Measurements from ENCODE around the gene KLHDC8A.
"Not testable (repeated sequence)": the region's sequence is repeated elsewhere in the genome, so short reads cannot be mapped to it uniquely, and the experiment has no call there.

The KLHDC8A gene

DNA sequence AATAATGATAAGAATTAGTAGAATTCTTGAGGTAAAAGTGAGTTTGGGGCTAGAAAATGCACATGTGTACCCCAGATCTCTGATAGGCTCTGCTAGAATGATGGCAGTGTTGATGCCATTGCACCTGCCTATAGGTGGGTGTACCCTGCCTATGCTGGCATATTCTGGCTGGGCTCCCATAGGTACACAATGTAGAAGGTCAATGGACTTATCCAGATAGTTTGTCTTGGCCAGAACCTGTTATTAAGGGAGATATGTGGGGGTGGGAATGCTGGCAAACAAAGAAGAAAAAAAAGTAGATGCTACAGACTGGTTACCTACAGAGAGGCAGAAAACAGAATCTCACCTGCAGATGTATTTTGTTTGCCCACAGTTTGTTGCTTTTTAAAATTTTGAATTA is 14.1 kb upstream of the KLHDC8A start:
- DNase-seq = peak; percentile 42

- no peak for DNase-seq
Observed at GRCh38 chr1:205369701-205370123, 13.0 kb upstream of the KLHDC8A start.

DNA sequence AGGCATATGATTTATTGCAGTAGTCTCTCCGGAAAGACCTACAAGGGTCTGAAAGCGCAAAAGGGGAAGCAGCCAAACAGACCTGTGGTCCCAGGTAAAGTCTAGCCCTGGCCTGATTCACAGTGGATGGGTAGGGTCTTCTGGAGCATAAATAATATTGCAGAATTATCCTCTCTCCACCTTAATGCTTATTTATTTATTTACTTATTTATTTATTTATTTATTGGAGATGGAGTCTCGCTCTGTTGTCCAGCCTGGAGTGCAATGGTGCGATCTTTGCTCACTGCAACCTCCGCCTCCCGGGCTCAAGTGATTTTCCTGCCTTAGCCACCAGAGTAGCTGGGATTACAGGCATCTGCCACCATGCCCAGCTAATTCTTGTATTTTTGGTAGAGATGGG is 11.8 kb upstream of the KLHDC8A start:
- no peak for DNase-seq

DNA sequence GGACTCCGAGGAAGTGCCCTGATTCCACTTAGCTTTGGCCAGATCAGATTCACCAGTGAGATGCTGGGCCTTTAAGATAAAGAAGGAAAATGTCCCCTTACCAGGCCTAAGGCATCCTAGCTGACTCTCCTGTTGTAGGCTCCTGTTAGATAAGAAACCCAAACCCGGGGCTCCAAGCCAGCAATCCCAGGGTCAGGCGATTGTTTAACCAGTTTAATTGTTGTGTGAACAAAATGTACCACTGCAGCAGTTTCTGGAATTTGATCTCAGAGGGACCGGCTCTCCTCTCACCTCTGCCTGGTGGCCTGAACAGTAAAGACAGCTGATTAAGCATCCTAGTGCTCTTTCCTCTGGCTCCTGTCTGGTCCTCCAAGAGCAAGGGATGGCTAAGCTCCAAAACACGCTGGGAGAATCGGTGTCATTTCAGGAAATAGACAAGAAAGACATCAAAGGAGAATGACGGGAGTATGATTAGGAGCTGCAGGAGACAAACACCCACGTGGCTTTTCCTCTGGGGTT is 9.3 kb upstream of the KLHDC8A start:
- peak; percentile 47 for DNase-seq

GRCh38 chr1:205365086-205365485 is 8.4 kb upstream of the KLHDC8A start:
- DNase-seq = not testable (repeated sequence)

GRCh38 chr1:205360891-205361290 is 4.2 kb upstream of the KLHDC8A start:
- DNase-seq = no peak

- DNase-seq = no peak
Observed at GRCh38 chr1:205359771-205360565, 3.2 kb upstream of the KLHDC8A start.

GRCh38 chr1:205358579-205358978 is 1.9 kb upstream of the KLHDC8A start:
- DNase-seq = no peak

DNA sequence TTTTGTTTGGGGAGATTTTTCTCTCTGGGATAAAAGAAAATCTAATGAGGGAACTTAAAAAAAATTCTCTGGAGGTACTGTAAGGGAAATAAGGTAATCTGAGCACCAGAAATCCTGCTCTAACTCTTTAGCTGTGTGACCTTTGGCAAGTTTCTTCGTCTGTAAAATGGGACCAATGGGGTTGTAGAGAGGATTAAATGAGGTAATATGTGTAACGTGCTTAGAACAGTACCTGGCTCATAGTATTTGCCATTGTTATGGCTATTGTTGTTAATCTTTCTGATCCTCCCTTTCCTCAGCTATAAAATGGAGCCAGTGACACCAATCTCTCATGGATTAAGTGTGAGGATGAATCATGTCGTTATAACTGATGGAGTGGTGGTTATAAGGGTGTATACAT is 845 bp upstream of the KLHDC8A start:
- DNase-seq = no peak

DNA sequence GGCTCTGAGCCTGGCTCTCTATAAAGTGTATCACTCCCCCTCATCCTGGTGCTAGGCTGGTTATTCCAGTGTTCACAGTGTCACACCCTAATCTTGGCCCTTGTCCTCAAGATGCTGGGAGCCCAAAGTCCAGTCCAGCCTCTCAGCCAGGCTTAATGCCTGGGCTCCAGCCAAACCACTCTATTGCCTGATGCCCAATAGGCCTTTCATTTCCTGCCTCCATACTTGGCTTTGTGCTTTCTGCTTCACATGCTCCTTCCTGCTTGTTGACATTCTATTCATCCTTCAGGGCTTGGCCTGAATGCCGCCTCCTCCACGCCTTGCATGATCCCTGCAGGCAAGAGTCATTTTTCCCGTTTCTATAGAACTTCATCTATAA is 1.7 kb downstream of the KLHDC8A start:
- DNase-seq = no peak

DNA sequence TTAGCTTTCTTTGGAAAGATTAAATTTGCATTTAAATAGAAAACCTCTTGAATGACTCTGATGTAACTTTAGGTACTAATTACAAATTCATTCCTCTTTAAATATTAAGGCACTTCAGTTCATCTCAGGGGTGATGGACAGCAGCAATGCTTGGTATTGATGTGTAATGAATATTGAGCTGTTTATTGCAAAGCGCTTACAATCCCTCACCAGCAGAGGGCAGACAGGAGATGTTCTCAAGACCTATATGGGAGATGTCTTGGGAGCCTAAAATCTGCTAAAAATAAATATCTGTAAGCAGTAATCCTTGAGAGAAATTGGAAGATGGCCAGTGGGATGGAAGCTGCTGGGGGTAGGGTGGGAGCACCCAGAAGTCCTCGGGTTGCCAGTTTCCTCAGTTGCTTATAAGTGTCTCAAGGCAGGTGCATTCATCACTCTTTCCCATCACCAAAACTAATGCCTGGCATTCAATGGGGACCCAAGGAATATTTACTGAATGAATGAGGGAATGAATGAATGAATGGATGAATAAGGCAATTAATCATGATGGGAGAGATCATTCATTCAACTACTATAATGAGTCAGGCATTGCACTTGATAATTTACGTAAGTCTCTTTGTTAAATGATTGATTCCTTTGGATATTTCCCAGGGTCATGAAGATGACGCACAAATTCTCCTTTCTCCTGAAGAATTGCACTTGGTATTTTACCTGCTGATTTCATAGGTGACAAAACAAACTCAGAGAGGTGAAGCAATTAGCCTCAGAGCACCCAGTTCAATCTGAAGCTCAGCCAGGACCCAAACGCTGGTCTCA is 2.3 kb downstream of the KLHDC8A start:
- peak; percentile 65 for DNase-seq

DNA sequence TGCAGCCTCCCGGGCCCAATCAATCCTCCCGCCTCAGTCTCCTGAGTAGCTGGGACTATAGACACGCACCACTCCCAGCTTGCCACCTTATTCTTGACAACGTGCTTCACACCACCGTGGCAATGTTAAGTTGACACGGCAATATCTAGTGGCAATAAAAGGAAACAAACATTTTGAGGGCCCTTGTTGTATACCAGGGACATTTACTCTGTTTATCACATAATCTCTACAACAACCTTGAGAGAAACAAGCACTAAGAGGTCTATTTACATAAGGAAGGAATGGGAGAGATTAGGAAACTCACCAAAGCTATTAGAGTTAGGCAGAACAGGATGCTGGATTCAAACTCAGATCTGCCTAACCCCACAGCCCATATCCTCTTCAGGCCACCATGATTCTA is 3.1 kb downstream of the KLHDC8A start:
- no peak for DNase-seq

DNA sequence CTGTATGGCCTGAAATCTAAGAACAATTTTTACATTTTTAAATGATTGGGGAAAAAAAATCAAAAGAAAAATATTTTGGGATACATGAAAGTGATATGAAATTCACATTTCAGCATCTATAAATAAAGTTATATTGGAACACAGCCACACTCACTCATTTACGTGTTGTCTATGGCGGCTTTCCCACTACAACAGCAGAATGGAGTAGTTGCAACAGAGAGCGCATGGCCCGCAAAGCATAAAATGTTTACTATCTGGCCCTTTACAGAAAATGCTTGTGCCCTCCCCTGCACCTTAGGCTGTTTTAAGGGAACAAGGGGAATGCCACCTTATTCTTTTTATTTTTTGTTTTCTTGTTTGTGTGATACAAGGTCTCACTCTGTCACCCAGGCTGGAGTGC is 3.5 kb downstream of the KLHDC8A start:
- DNase-seq = no peak

- peak; percentile 64 for DNase-seq
Observed at GRCh38 chr1:205351984-205352713, 4.6 kb downstream of the KLHDC8A start.

- DNase-seq = no peak
Observed at GRCh38 chr1:205350691-205351141, 6.0 kb downstream of the KLHDC8A start.

- DNase-seq = no peak
Observed at GRCh38 chr1:205350124-205350523, 6.6 kb downstream of the KLHDC8A start.

DNA sequence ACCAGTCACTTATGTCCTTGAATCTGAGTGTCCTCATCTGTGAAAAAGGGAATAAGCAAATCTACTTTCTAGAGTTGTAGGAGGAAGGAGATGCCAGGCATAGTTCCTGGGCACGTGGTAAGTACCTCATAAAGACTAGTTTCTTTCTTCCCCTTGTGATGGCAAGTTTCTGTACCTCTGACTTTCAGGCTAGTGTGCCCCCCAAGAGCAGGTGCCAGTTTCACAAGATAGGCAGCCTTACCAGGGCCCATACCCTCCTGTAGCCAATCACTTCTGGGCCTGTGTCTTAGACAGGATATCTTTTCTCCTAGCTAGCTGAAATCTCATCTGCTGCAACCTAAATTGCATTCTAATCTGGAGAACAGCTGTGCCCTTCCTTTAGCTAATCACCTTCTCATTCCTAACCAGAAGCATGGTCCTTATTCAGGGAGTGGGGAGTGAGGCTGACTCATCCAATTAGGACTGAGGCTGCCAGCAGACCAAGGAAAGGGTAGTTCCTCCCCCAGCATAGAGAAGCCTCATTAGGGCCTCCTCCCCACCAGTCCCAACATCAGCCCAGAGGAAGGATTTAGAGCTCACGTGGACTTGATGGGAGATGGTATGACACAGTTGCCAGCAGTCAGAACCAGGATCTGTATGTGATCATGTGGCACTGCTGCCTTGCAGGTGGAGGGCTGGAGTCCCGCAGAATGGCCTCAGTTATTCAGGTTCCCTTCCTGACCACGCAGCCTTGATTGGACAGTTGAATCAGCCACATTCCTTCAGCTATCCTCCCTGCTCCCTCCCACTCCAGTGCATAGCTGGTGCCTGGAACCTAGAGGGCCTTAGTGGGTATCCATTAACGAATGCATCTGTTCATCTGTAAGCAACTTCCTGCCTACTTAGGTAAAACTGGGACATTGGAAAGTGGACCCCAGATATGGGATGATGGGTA is 7.9 kb downstream of the KLHDC8A start:
- no peak for DNase-seq

- peak; percentile 34 for DNase-seq
Observed at GRCh38 chr1:205346956-205347574, 9.7 kb downstream of the KLHDC8A start.

DNA sequence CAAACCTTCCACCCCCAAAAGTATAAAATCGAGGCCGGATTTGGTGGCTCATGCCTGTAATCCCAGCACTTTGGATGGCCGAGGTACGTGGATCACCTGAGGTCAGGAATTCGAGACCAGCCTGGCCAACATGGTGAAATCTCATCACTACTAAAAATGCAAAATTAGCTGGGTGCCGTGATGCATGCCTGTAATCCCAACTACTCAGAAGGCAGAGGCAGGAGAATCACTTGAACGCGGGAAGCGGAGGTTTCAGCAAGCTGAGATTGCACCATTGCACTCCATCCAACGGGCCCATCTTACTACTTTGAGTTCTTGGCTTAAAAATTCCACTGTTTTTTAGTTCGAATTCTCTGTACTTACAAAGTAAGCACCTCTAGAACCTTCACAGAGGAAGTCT is 11.0 kb downstream of the KLHDC8A start:
- DNase-seq = no peak

GRCh38 chr1:205344066-205344928 is 12.4 kb downstream of the KLHDC8A start:
- DNase-seq = peak; percentile 48
